ENCODE measurements around the gene ZFHX3.

DNA sequence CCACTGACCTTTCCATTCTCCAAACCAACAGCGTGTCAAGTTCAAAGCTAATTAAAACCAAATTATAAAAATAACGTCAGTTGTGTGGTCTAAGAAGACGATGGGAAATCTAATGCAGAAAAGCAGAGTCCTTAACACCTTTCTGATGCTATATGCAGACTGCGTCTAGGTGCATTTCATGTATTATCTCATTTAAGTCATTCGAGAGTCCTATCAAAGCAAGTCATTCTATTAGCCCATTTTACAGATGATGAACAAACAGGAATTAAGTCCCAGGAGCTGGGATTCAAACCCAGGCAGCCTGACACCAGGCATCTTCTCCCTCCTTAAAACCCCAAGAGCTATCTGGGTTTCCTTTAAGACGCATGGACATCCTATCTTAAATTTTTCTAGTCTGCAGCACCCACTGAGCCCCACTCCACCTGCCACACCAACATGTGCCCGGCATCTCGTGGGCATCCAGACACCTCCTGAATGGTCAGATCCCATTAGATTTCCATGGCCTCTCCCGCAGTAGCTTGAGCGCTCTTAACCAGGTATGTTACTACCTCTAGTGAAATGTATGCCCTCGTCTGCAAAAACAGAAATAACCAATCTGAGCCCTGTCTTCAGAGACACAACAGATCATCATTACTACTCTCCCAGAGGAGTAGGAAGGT is 115.1 kb downstream of the ZFHX3 start:
- TF ChIP-seq TAF1 (IDR thresholded peaks at IDR 0.05; ENCODE audit: low read depth) (no peak), EP300 (IDR thresholded peaks at IDR 0.05; ENCODE audit: borderline replicate concordance) (no peak), CREB1 (IDR thresholded peaks at IDR 0.05; ENCODE audit: low read depth) (no peak), TCF12 (IDR thresholded peaks at IDR 0.05; ENCODE audit: low read depth) (no peak), NFIC (IDR thresholded peaks at IDR 0.05) (no peak), ZBTB7A (IDR thresholded peaks at IDR 0.05; ENCODE audit: low read depth) (no peak)
- TF ChIP-seq, protein P1, sequence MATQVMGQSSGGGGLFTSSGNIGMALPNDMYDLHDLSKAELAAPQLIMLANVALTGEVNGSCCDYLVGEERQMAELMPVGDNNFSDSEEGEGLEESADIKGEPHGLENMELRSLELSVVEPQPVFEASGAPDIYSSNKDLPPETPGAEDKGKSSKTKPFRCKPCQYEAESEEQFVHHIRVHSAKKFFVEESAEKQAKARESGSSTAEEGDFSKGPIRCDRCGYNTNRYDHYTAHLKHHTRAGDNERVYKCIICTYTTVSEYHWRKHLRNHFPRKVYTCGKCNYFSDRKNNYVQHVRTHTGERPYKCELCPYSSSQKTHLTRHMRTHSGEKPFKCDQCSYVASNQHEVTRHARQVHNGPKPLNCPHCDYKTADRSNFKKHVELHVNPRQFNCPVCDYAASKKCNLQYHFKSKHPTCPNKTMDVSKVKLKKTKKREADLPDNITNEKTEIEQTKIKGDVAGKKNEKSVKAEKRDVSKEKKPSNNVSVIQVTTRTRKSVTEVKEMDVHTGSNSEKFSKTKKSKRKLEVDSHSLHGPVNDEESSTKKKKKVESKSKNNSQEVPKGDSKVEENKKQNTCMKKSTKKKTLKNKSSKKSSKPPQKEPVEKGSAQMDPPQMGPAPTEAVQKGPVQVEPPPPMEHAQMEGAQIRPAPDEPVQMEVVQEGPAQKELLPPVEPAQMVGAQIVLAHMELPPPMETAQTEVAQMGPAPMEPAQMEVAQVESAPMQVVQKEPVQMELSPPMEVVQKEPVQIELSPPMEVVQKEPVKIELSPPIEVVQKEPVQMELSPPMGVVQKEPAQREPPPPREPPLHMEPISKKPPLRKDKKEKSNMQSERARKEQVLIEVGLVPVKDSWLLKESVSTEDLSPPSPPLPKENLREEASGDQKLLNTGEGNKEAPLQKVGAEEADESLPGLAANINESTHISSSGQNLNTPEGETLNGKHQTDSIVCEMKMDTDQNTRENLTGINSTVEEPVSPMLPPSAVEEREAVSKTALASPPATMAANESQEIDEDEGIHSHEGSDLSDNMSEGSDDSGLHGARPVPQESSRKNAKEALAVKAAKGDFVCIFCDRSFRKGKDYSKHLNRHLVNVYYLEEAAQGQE (IDR thresholded peaks at IDR 0.05; ENCODE audit: low read depth): no peak
- TF ChIP-seq, protein P2, sequence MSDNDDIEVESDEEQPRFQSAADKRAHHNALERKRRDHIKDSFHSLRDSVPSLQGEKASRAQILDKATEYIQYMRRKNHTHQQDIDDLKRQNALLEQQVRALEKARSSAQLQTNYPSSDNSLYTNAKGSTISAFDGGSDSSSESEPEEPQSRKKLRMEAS (IDR thresholded peaks at IDR 0.05): no peak
